ENCODE data around the gene SLC6A8. TPM values are rescaled to one million over a fixed set of nuclear protein-coding genes. Genes with fewer than 3 reads are reported as not detected.
A peak's percentile ranks its signal among the peaks of the same experiment; 100 is the strongest.

Gene SLC6A8
- total and polyA plus RNA-seq, 2 donors (not counting 1 experiment from before 2014, with no cell fraction given), result 0.49 to 2.9 TPM

DNA sequence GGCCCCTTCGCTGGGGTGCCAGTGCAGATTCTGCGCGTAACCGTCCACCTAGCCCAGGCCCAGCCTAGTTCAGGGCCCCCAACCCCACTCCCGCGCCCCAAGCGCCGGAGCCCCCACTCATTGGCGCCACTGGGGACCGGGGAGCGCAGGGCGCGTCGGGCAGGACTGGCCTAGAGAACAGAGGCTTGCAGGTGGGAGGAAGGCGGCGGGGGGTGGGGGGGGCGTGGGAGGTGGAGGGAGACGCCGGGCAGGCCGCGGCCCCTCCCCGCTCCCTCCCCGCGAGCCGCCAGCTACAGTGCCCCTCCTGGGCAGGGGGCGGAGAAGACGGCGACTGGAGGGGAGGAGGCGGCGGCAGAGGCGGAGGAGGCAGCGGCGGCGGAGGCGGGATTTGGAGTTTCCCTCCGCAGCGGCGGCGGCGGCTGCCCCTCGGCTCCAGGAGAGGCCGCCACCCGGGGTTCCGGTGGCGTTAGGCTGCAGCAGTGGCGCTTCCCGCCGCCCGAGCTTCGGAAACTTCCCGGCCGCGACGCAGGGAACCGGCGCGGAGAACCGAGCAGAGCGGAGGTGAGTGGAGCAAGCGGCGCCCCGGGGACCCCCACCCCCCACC lies 45.6 kb upstream of the SLC6A8 start:
- ATAC-seq (ENCODE audit: low read depth) (peak; percentile 36), DNase-seq (peak; percentile 32)
- H3K27me3 ChIP-seq (replicated peaks in 1 of 4; ENCODE audit: control extremely low read depth in 1 of 4, control insufficient read depth in 3 of 4, insufficient read depth in 4 of 4, low read length in 3 of 4), result peaks cover 0 to 66% (median 11%) of the 10 kb centered on the region in 4 experiments
- Mint-ChIP-seq H3K4me1 (peaks cover 18% of the 10 kb centered on the region), H3K4me3 (no peak overlapping the region), H3K9me3 (ENCODE audit: insufficient read depth) (no peaks in the 10 kb centered on the region), H3K27ac (no peak overlapping the region), H3K27me3 (peaks cover 17% of the 10 kb centered on the region)
- H3K79me2 ChIP-seq (ENCODE audit: control insufficient read depth, insufficient read depth, low read length), result no peaks in the 10 kb centered on the region
- WGBS (ENCODE audit: insufficient coverage), result 2% methylated on average over 32 of the region's 62 CpGs
- H3K9ac ChIP-seq (ENCODE audit: low read length), result no peak overlapping the region
- intact Hi-C loops (cut with micrococcal nuclease), result no loop called here
- no peak overlapping the region for H3K27ac ChIP-seq (ENCODE audit: low read length in 2 of 2)
- TF ChIP-seq CTCF (IDR thresholded peaks at IDR 0.05), result no peak
- no peak for TF ChIP-seq EZH2 (IDR thresholded peaks at IDR 0.05; ENCODE audit: borderline replicate concordance, insufficient read depth, low read depth, low read length, poor library complexity, severe bottlenecking)
- H4K20me1 ChIP-seq (ENCODE audit: control insufficient read depth, insufficient read depth, low read length, poor library complexity, severe bottlenecking), result no peaks in the 10 kb centered on the region
- H3K36me3 ChIP-seq (replicated peaks in 1 of 2; ENCODE audit: control extremely low read depth in 1 of 2, control insufficient read depth in 1 of 2, extremely low read depth in 1 of 2, insufficient read depth in 2 of 2, low read length in 1 of 2), result no peaks in the 10 kb centered on the region
- no peak overlapping the region for H3K4me3 ChIP-seq (ENCODE audit: control extremely low read depth in 1 of 5, extremely low read depth in 1 of 5, insufficient read depth in 1 of 5, low read depth in 2 of 5, low read length in 4 of 5)
- ChIA-PET CTCF (interaction anchor here (1.2 kb wide), 1 partner anchor 89 kb away, joined by 3 read pairs; no protein-coding TSS in a partner anchor), POLR2A (no interaction called here)
- peaks cover 14 to 26% of the 10 kb centered on the region in 2 donors for H3K4me1 ChIP-seq (ENCODE audit: control insufficient read depth in 2 of 2, insufficient read depth in 2 of 2, low read length in 2 of 2)
- peak overlapping the region; percentile 56 for H3K4me2 ChIP-seq (replicated peaks; ENCODE audit: low read depth, low read length, poor library complexity, severe bottlenecking)
- no peak overlapping the region for H2AFZ ChIP-seq (ENCODE audit: insufficient read depth, low read depth, low read length, poor library complexity, severe bottlenecking)
- H3K9me3 ChIP-seq (ENCODE audit: control extremely low read depth in 1 of 3, control insufficient read depth in 2 of 3, insufficient read depth in 1 of 3, low read length in 2 of 3), result no peaks in the 10 kb centered on the region

GRCh38 chrX:153642655-153643430 lies 44.9 kb upstream of the SLC6A8 start:
- Histone ChIP-seq H3K36me3 (replicated peaks in 1 of 2; ENCODE audit: control extremely low read depth in 1 of 2, control insufficient read depth in 1 of 2, extremely low read depth in 1 of 2, insufficient read depth in 2 of 2, low read length in 1 of 2) (no peaks in the 10 kb centered on the region), H2AFZ (ENCODE audit: insufficient read depth, low read depth, low read length, poor library complexity, severe bottlenecking) (no peak overlapping the region), H3K79me2 (ENCODE audit: control insufficient read depth, insufficient read depth, low read length) (no peaks in the 10 kb centered on the region), H4K20me1 (ENCODE audit: control insufficient read depth, insufficient read depth, low read length, poor library complexity, severe bottlenecking) (no peaks in the 10 kb centered on the region), H3K4me2 (replicated peaks; ENCODE audit: low read depth, low read length, poor library complexity, severe bottlenecking) (peak overlapping the region; percentile 64), H3K9ac (ENCODE audit: low read length) (no peak overlapping the region), H3K4me1 (ENCODE audit: control insufficient read depth in 2 of 2, insufficient read depth in 2 of 2, low read length in 2 of 2) (peaks cover 17 to 31% of the 10 kb centered on the region in 2 donors), H3K4me3 (ENCODE audit: control extremely low read depth in 1 of 5, extremely low read depth in 1 of 5, insufficient read depth in 1 of 5, low read depth in 2 of 5, low read length in 4 of 5) (no peak overlapping the region), H3K9me3 (ENCODE audit: control extremely low read depth in 1 of 3, control insufficient read depth in 2 of 3, insufficient read depth in 1 of 3, low read length in 2 of 3) (no peaks in the 10 kb centered on the region), H3K27me3 (replicated peaks in 1 of 4; ENCODE audit: control extremely low read depth in 1 of 4, control insufficient read depth in 3 of 4, insufficient read depth in 4 of 4, low read length in 3 of 4) (peaks cover 0 to 70% (median 11%) of the 10 kb centered on the region in 4 experiments), H3K27ac (ENCODE audit: low read length in 2 of 2) (no peak overlapping the region)
- ATAC-seq (ENCODE audit: low read depth) (no peak), DNase-seq (peak; percentile 17)
- CTCF ChIA-PET, result interaction anchor here (1.0 to 1.2 kb wide), 2 partner anchors 77 to 89 kb away, joined by 3 read pairs; no protein-coding TSS in a partner anchor
- peaks cover 18% of the 10 kb centered on the region for H3K4me1 Mint-ChIP-seq
- peak overlapping the region; percentile 68 for H3K4me3 Mint-ChIP-seq
- WGBS (ENCODE audit: insufficient coverage), result 3% methylated on average over 38 of the region's 48 CpGs
- H3K9me3 Mint-ChIP-seq (ENCODE audit: insufficient read depth), result no peaks in the 10 kb centered on the region
- POLR2A ChIA-PET, result no interaction called here
- intact Hi-C loops (cut with micrococcal nuclease), result no loop called here
- H3K27me3 Mint-ChIP-seq, result peaks cover 17% of the 10 kb centered on the region
- no peak overlapping the region for H3K27ac Mint-ChIP-seq
- TF ChIP-seq CTCF (IDR thresholded peaks at IDR 0.05) (no peak), EZH2 (IDR thresholded peaks at IDR 0.05; ENCODE audit: borderline replicate concordance, insufficient read depth, low read depth, low read length, poor library complexity, severe bottlenecking) (no peak)

All from B cell (primary cell).